ENCODE measurements around the gene STK32B.

DNA sequence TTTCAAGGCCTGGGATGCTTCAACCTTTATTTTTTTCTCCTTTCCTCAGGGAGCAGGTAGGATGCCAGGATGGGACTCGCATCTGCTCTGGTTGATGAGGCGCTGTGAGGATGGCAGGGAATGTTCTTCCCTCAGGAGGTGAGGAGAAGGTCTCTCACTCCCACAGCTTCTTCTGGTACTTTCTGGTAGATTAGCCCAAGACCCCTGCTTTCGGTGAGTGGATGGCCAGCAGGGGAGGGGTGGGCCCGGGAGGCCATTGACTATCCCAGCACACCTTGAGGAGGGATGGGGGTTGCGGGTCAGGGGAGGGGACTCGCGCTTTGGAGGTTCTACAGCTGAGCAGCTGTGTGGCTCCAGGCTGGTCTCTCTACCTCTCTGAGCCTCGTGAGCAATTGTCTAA is 46.8 kb upstream of the STK32B start:
- TF ChIP-seq, protein P1, sequence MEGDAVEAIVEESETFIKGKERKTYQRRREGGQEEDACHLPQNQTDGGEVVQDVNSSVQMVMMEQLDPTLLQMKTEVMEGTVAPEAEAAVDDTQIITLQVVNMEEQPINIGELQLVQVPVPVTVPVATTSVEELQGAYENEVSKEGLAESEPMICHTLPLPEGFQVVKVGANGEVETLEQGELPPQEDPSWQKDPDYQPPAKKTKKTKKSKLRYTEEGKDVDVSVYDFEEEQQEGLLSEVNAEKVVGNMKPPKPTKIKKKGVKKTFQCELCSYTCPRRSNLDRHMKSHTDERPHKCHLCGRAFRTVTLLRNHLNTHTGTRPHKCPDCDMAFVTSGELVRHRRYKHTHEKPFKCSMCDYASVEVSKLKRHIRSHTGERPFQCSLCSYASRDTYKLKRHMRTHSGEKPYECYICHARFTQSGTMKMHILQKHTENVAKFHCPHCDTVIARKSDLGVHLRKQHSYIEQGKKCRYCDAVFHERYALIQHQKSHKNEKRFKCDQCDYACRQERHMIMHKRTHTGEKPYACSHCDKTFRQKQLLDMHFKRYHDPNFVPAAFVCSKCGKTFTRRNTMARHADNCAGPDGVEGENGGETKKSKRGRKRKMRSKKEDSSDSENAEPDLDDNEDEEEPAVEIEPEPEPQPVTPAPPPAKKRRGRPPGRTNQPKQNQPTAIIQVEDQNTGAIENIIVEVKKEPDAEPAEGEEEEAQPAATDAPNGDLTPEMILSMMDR (IDR thresholded peaks at IDR 0.05), result no peak
- TF ChIP-seq POLR2AphosphoS5 (IDR thresholded peaks at IDR 0.05) (no peak), POLR2A (IDR thresholded peaks at IDR 0.05) (no peak)

Measured in upper lobe of left lung (tissue), 4 donors.